HG02642 (cell line): ENCODE measurements around the gene SEL1L3.
A peak's percentile ranks its signal among the peaks of the same experiment; 100 is the strongest.

Experiments used
- ATAC-seq: cut with Tn5 transposase; IDR thresholded peaks from one replicate; pipeline ENCODE4 v1.9.1; 2021; ENCODE audit warnings: mild to moderate bottlenecking; ENCODE audit not compliant: unreplicated experiment, poor library complexity

The SEL1L3 gene

GRCh38 chr4:25857403-25857802, 5.4 kb downstream of the SEL1L3 start:
- no peak for ATAC-seq

- no peak for ATAC-seq
Observed at GRCh38 chr4:25856756-25857155, 6.0 kb downstream of the SEL1L3 start.

GRCh38 chr4:25852103-25852502, 10.7 kb downstream of the SEL1L3 start:
- ATAC-seq = no peak

- ATAC-seq = no peak
Observed at GRCh38 chr4:25847329-25847728, 15.5 kb downstream of the SEL1L3 start.

- no peak for ATAC-seq
Observed at GRCh38 chr4:25845841-25846653, 16.7 kb downstream of the SEL1L3 start.

GRCh38 chr4:25844961-25845712, 17.7 kb downstream of the SEL1L3 start:
- ATAC-seq = no peak

- no peak for ATAC-seq
Observed at GRCh38 chr4:25843340-25844097, 19.3 kb downstream of the SEL1L3 start.

GRCh38 chr4:25842229-25842845, 20.5 kb downstream of the SEL1L3 start:
- ATAC-seq = peak; percentile 56

- ATAC-seq = no peak
Observed at GRCh38 chr4:25839687-25840086, 23.1 kb downstream of the SEL1L3 start.

- no peak for ATAC-seq
Observed at GRCh38 chr4:25839233-25839632, 23.6 kb downstream of the SEL1L3 start.

- ATAC-seq = no peak
Observed at GRCh38 chr4:25838526-25838925, 24.3 kb downstream of the SEL1L3 start.

GRCh38 chr4:25837107-25837506, 25.7 kb downstream of the SEL1L3 start:
- ATAC-seq = no peak

- ATAC-seq = no peak
Observed at GRCh38 chr4:25835384-25835783, 27.4 kb downstream of the SEL1L3 start.

- no peak for ATAC-seq
Observed at GRCh38 chr4:25834411-25835107, 28.2 kb downstream of the SEL1L3 start.

- ATAC-seq = no peak
Observed at GRCh38 chr4:25830548-25830947, 32.2 kb downstream of the SEL1L3 start.

GRCh38 chr4:25827897-25828296, 34.9 kb downstream of the SEL1L3 start:
- no peak for ATAC-seq

GRCh38 chr4:25827373-25827772, 35.4 kb downstream of the SEL1L3 start:
- no peak for ATAC-seq

- no peak for ATAC-seq
Observed at GRCh38 chr4:25826074-25826752, 36.6 kb downstream of the SEL1L3 start.

GRCh38 chr4:25823632-25824031, 39.2 kb downstream of the SEL1L3 start:
- ATAC-seq = no peak
